Activated CD4-positive, alpha-beta T cell treated with anti-CD3 and anti-CD28 coated beads, Interleukin-2, amount 10 ng/mL, durations not matched to agents 7 days and 5 days (primary cell): Measurements from ENCODE around the gene SKIL. TPM values are rescaled to one million over a fixed set of nuclear protein-coding genes. Genes with fewer than 3 reads are reported as not detected.

Experiments
- CTCF ChIA-PET: fragments of 350-600 bp; sonication (Branson Sonifier 250); formaldehyde crosslinking; loops from one replicate; lab custom pipeline; 2021; ENCODE audit warnings: antibody characterized with exemption; lab: Charles Lee
- POLR2A ChIA-PET: fragments of 350-600 bp; sonication (Branson Sonifier 250); formaldehyde crosslinking; loops from one replicate; lab custom pipeline; 2021; ENCODE audit warnings: antibody characterized with exemption; lab: Charles Lee
- DNase-seq: peaks from one replicate; pipeline ENCODE4 v3.0.0-alpha.2; 2020
- H3K27ac Mint-ChIP-seq: one replicate; pipeline ENCODE4 v1.8.0; 2021; ENCODE audit warnings: mild to moderate bottlenecking, moderate library complexity, mixed read lengths
- H3K27me3 Mint-ChIP-seq: one replicate; pipeline ENCODE4 v1.8.0; 2021; ENCODE audit warnings: mixed read lengths
- H3K36me3 Mint-ChIP-seq: one replicate; pipeline ENCODE4 v1.8.0; 2021; ENCODE audit warnings: low read depth, mixed read lengths
- H3K4me1 Mint-ChIP-seq: one replicate; pipeline ENCODE4 v1.8.0; 2021; ENCODE audit warnings: mixed read lengths
- H3K4me3 Mint-ChIP-seq: one replicate; pipeline ENCODE4 v1.8.0; 2021; ENCODE audit warnings: mild to moderate bottlenecking, moderate library complexity, mixed read lengths
- H3K9me3 Mint-ChIP-seq: one replicate; pipeline ENCODE4 v1.8.0; 2021; ENCODE audit warnings: mixed read lengths
- microRNA-seq: library from miRNA; unstranded; fragments of <30 nt; microRNA quantifications from one replicate; pipeline ENCODE4 v1.2.0, GENCODE V29; 2021; ENCODE audit warnings: borderline microRNAs expressed, borderline replicate concordance
- total RNA-seq, 2 experiments: library from RNA; stranded (reverse); gene quantifications; one replicate each; pipeline ENCODE4 v1.2.3, GENCODE V29; 2021

SKIL gene
- total RNA-seq, 2 experiments from 2014 or later: 15.9 to 19.1 TPM

DNA sequence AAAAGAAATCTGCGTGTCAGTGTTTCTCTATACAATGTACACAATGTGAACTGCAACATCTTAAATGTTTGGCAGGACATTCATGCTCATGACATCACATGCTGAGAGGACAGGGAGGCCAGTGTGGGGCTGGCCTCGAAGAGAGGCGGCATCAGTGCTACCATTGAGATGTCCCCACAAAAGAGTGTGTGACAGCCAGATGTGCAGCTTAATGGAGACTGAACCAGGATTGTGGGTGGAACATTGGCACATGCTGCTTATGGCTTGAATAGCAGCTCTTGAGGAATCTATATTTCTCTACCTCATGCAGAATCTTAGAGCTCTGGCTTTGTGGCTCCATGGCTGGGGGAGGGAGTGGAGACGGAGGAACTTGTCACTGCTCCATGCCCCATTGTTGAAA, 79.7 kb downstream of the SKIL start:
- no peak overlapping the region for H3K4me3 Mint-ChIP-seq
- H3K27ac Mint-ChIP-seq: no peak overlapping the region
- ChIA-PET POLR2A (no interaction called here), CTCF (interaction anchor here (1.2 kb wide), 1 partner anchor 21 kb away, joined by 3 read pairs; no protein-coding TSS in a partner anchor)
- peaks cover 4% of the 10 kb centered on the region for H3K27me3 Mint-ChIP-seq
- H3K36me3 Mint-ChIP-seq: no peaks in the 10 kb centered on the region
- H3K4me1 Mint-ChIP-seq: no peaks in the 10 kb centered on the region
- no peak for DNase-seq
- H3K9me3 Mint-ChIP-seq: no peaks in the 10 kb centered on the region

DNA sequence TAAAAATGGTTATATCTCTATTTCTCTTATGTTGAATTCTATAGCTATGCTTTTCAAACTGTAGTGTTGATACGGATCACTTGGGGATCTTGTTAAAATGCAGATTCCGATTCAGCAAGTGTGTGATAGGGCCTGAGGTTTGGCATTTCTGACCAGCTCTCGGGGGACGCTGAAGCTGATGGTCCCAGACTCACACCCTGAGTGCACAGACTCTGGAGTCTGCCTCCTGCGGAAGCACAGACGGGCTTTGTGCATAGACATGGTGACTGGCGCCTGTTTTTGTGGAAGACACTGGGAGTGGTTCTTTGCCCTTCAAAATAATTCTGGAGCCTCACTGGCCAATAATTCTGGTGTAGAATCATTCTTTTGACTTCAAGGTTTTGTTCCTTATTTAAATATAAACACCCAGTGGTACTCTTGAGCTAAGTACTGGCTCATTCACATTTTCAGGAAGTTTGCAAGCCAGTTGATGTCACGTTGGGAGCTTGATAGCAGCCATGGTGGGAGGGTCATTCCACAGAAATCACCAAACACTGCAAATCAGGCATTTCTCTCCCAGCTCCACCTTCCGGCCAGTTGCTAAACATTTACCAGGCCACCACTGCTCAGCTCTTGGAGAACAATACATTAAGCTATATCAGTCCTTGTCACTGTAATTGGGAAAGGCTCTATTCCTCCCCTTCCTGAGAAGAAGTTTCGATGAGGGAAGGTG, 80.3 kb downstream of the SKIL start:
- peaks cover 7% of the 10 kb centered on the region for H3K27me3 Mint-ChIP-seq
- H3K4me1 Mint-ChIP-seq: no peaks in the 10 kb centered on the region
- no peak for DNase-seq
- no peak overlapping the region for H3K4me3 Mint-ChIP-seq
- no peak overlapping the region for H3K27ac Mint-ChIP-seq
- H3K9me3 Mint-ChIP-seq: no peaks in the 10 kb centered on the region
- POLR2A ChIA-PET: no interaction called here
- CTCF ChIA-PET: interaction anchor here (1.2 kb wide), 1 partner anchor 21 kb away, joined by 3 read pairs; no protein-coding TSS in a partner anchor
- H3K36me3 Mint-ChIP-seq: no peaks in the 10 kb centered on the region

DNA sequence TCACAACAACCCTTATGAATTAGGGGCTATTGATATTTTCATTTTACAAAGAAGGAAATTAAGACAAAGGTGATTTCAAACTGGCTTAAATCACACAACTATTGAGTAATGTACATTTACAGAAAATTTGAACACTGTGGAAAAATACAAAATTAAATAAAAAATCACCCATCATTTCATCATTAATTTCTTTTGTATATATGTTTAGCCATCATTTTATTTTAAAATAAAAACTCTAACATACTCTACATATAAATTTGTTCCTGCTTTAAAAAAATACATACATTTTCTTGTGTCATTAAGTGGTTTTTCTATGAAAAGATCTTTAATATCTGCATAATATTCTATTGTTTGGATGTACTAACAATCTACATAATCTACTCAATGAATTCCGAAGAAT, 81.3 kb downstream of the SKIL start:
- Mint-ChIP-seq H3K9me3 (no peaks in the 10 kb centered on the region), H3K4me1 (no peaks in the 10 kb centered on the region), H3K4me3 (no peak overlapping the region), H3K36me3 (no peaks in the 10 kb centered on the region), H3K27ac (no peak overlapping the region), H3K27me3 (peaks cover 7% of the 10 kb centered on the region)
- DNase-seq: no peak
- ChIA-PET CTCF (no interaction called here), POLR2A (no interaction called here)

DNA sequence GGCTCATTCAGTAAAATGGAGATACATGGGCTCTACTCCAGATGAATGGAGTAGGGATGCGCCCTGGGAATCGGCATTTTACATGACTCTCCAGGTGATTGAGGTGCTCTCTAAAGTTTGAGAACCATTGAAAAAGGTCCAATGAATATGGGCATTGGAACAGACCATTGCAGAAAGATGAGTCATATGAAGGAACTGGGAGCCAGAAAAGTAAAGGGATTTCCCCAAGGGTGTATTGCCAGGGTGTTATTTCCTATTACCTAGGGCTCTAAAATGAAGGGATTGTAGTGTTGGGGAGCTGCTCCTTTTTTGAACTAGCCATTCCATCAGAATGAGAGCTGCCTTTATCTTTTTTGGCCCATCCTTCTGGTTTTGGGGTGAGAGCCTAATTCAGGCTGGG, 82.8 kb downstream of the SKIL start:
- H3K4me3 Mint-ChIP-seq: no peak overlapping the region
- ChIA-PET POLR2A (no interaction called here), CTCF (no interaction called here)
- H3K27ac Mint-ChIP-seq: no peak overlapping the region
- no peak for DNase-seq
- no peaks in the 10 kb centered on the region for H3K4me1 Mint-ChIP-seq
- no peaks in the 10 kb centered on the region for H3K9me3 Mint-ChIP-seq
- peaks cover 7% of the 10 kb centered on the region for H3K27me3 Mint-ChIP-seq
- H3K36me3 Mint-ChIP-seq: no peaks in the 10 kb centered on the region

DNA sequence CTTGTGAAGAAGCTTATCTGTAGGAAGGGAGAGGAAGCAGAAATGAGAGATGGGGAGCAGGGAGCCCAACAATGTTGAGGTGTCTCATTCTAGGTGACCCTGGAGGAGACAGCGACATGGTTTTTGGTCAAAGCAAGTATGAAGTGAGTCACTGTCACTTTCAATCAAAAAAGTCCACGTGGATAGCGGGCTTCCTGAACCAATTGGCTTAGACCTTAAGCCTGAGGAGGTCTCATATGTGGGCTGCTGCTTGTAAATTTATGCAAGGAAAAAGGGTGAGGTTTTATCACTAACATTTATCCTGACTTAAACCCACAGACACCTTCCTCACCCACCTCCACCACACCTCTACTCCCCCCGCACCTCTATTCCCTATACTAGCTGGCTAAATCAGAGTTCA, 83.9 kb downstream of the SKIL start:
- Mint-ChIP-seq H3K4me1 (no peaks in the 10 kb centered on the region), H3K4me3 (no peak overlapping the region), H3K36me3 (no peaks in the 10 kb centered on the region), H3K9me3 (no peaks in the 10 kb centered on the region), H3K27me3 (peaks cover 7% of the 10 kb centered on the region), H3K27ac (no peak overlapping the region)
- CTCF ChIA-PET: interaction anchor here (1.2 kb wide), 2 partner anchors 11 to 177 kb away, joined by 3 read pairs; no protein-coding TSS in a partner anchor
- POLR2A ChIA-PET: no interaction called here
- no peak for DNase-seq

DNA sequence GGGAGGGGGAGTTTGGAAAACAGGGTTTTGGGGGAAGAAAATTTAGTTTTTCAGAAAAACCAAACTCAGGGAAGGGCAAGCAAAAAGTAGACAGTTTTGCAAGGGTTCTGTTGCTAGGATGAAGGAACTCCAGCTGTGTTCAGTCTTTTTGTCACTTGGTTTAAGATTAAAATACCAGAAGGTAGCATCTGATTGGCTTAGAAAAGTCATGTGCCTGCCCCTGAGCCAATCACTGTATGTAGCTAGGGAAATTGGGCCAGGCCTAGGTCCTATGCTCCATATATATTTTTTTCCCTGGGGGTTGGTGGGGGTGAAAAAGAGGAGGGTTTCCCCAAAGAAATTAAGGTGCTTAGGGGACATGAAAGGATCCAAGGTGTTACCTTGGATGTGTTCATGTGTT, 85.4 kb downstream of the SKIL start:
- no peaks in the 10 kb centered on the region for H3K36me3 Mint-ChIP-seq
- H3K9me3 Mint-ChIP-seq: no peaks in the 10 kb centered on the region
- CTCF ChIA-PET: no interaction called here
- no peak overlapping the region for H3K27ac Mint-ChIP-seq
- DNase-seq: no peak
- no peak overlapping the region for H3K4me3 Mint-ChIP-seq
- H3K4me1 Mint-ChIP-seq: no peaks in the 10 kb centered on the region
- POLR2A ChIA-PET: no interaction called here
- peaks cover 7% of the 10 kb centered on the region for H3K27me3 Mint-ChIP-seq

DNA sequence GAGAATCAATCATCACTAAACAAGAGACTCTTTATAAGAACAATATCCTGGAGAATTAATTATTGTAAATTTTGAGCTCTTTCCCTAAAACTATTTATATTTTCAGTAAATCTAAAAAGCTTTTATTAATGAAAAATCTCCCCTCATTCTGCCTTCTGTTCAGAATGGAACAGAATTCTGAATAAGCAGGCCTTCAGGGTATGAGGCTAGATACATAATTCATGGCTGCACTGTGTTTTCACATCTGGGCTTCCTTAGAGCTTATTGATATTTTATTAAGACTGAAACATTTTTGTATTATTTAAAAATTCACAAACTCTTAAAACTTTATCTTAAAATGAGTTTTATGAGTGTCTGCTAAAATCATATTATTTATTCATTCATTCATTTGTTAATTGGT, 85.9 kb downstream of the SKIL start:
- Mint-ChIP-seq H3K4me1 (no peaks in the 10 kb centered on the region), H3K36me3 (no peaks in the 10 kb centered on the region), H3K4me3 (no peak overlapping the region), H3K27me3 (peaks cover 6% of the 10 kb centered on the region), H3K27ac (no peak overlapping the region), H3K9me3 (no peaks in the 10 kb centered on the region)
- no peak for DNase-seq
- CTCF ChIA-PET: no interaction called here
- POLR2A ChIA-PET: no interaction called here

Small RNA genes within 50 kb of the gene (microRNA-seq; reads per million reads assigned to microRNA genes)
- not detected for gene MIR6828

Other genes with a start within 250 kb of the SKIL start
- 100 to 1,000 TPM in 1 of 2 experiments, 10 to 100 TPM in 1; 67.5 to 103 TPM for gene PHC3, start 176.0 kb upstream of the SKIL start, total RNA-seq
- 10 to 100 TPM; 24.5 to 26.5 TPM for gene PRKCI, start 135.3 kb upstream of the SKIL start, total RNA-seq
- gene CLDN11, start 61.2 kb downstream of the SKIL start, total RNA-seq: not detected
- not detected for gene SLC7A14, start 228.4 kb downstream of the SKIL start, total RNA-seq